ENCODE measurements around the gene PAX8.
"Not testable (repeated sequence)": the region's sequence is repeated elsewhere in the genome, so short reads cannot be mapped to it uniquely, and the experiment has no call there.

The PAX8 gene

DNA sequence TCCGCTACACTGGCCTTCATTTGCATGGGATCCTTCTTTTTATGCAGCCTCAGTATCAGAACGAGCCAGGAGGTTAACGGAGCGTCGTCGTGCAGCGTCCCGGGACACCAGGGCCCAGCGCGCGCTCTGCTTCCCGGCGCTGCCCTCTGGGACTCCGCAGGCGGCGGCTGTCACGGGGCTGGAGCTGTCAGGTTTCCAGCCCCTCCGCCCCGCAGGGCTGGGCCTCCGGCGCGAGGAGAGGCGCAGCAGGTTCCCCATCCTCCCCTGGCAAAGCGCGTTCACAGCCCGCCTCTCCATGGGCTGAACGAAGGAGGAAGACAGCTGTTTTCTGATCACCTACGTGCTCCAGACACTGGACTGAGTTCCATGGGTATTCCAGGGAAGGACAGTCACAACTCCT lies 12.5 kb upstream of the PAX8 start:
- no peak for DNase-seq (ENCODE audit: low read depth, low spot score)

DNA sequence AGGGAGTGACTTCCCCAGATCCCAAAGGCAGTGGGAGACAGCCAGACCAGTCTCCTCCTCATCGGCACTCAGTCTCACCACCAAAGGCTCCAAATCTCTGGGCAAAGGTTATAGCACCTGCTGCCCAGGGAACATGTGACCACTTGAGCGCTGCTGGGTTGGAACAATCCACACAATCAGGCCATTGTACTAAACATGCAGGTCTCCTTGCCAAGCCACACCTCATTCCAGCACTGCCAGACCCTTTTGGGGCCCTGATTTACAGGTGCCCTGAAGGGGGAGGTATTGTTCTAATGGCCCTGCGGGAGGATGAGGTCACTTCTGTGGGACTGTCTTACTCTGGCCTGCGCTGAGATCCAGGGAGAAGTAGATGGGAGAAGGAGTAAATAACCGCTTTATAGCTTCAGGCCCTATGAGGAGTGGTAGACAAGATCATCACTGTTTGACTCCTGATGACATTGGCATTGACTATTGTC lies 10.0 kb upstream of the PAX8 start:
- not testable (repeated sequence) for DNase-seq (ENCODE audit: low read depth, low spot score)

GRCh38 chr2:113288117-113288673 lies 9.5 kb upstream of the PAX8 start:
- DNase-seq (ENCODE audit: low read depth, low spot score): not testable (repeated sequence)

DNA sequence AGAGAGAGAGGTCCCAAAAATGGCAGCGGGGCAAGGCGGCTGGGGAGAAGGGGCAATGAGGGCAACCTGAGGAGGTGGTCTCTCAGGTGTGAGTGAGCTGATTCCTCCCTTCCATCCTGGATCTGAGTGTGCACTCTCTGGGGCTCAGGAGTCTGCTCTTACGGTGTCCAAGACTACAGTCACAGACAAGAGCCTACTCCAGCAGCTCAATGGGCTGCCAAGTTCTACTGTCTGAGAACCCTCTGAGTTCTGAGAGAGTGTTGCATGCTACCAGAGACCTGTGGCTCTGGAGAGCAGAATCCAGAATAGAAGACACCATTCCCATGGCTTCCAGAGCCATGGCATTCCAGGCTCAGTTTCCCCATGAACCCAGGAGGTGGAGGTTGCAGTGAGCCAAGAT lies 7.1 kb upstream of the PAX8 start:
- DNase-seq (ENCODE audit: low read depth, low spot score): no peak

- peak; percentile 26 for DNase-seq (ENCODE audit: low read depth, low spot score)
Measured at GRCh38 chr2:113284999-113285398, 6.3 kb upstream of the PAX8 start.

- DNase-seq (ENCODE audit: low read depth, low spot score): no peak
Measured at GRCh38 chr2:113284476-113284875, 5.8 kb upstream of the PAX8 start.

- DNase-seq (ENCODE audit: low read depth, low spot score): peak; percentile 66
Measured at GRCh38 chr2:113283704-113284284, 5.1 kb upstream of the PAX8 start.

- DNase-seq (ENCODE audit: low read depth, low spot score): no peak
Measured at GRCh38 chr2:113282747-113283533, 4.2 kb upstream of the PAX8 start.

GRCh38 chr2:113281910-113282746 lies 3.4 kb upstream of the PAX8 start:
- no peak for DNase-seq (ENCODE audit: low read depth, low spot score)

GRCh38 chr2:113278073-113278741 lies 514 bp downstream of the PAX8 start:
- no peak for DNase-seq (ENCODE audit: low read depth, low spot score)

DNA sequence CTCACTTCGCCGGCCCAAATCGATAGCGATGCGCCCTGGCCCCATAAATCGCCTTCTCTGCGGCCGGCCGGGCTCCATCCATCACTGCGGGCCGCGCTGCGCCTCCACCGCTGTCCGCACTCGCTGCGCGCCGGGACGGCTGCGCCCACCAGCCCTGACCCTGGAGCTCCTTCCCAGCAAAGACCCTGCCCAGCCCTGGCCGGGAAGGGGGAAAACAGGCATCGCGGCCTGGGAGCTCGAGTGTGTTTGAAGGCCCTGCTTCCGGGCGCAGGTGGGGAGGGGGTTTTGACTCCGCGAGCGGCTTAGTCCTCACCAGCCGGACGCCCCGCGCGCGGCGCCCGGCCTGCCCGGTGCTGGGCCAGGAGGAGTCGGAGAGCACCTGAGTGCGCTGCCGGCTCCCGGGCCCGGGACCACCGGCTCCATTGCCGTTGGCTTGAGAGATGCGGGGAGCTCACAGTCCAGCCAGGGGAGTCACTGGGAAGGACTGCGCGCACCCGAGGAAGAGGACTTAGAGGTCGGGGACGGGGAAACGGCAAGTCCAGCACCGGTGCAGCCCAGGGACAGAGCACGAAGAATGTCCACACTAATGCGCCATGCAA lies 1.1 kb downstream of the PAX8 start:
- no peak for DNase-seq (ENCODE audit: low read depth, low spot score)

DNA sequence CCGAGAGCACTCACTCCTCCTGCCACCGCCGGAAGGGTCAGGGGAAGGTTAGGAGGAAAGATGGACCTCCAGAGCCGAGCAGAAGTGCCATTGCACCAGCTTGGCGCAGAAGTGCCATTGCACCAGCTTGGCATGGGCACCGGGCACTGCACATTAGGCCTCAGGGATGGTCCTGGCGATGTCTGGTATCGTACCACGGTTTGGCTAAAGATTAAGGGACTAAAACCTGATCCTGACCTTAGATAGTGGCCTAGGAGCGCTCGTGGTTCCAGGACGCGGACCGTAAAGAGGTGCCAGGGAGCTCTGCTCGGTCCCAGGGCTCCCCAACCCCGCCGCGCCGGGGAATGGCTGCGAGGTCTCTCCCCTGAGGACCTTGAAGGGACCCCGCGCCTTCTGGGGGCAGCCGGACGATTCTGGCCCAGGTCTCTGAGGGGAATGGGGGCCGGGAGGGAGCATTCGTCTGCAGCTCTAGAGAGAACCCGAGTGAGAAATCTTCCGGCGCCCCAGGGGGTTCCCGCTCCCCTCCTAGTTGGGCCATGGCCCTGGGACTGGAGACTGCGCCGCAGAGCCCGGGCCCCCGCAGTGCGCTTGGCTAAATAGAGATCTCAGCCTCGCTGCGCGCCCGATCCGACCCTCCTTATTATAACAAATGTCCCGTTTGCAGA lies 1.8 kb downstream of the PAX8 start:
- no peak for DNase-seq (ENCODE audit: low read depth, low spot score)

- DNase-seq (ENCODE audit: low read depth, low spot score): no peak
Measured at GRCh38 chr2:113276216-113276760, 2.4 kb downstream of the PAX8 start.

GRCh38 chr2:113275556-113276215 lies 3.0 kb downstream of the PAX8 start:
- DNase-seq (ENCODE audit: low read depth, low spot score): no peak

DNA sequence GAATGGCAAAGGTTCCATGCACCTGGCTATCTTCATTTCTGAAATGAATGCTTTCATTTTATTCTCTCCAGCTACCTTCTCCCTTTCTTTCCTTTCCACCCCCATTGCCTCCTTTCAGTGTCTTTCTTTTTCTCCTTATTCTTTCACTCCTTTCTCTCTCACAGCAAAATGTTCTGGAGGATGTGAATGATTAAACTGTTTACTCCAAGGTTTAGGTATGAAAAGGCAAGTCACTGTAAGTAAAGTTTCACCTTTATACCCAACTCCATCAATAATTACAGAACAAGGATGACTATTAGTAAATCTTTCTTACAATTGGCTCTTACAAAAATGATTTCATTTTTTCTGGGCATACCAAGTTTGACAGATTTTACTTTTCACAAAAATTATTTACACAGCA lies 4.3 kb downstream of the PAX8 start:
- DNase-seq (ENCODE audit: low read depth, low spot score): no peak

- DNase-seq (ENCODE audit: low read depth, low spot score): no peak
Measured at GRCh38 chr2:113273981-113274380, 4.7 kb downstream of the PAX8 start.

DNA sequence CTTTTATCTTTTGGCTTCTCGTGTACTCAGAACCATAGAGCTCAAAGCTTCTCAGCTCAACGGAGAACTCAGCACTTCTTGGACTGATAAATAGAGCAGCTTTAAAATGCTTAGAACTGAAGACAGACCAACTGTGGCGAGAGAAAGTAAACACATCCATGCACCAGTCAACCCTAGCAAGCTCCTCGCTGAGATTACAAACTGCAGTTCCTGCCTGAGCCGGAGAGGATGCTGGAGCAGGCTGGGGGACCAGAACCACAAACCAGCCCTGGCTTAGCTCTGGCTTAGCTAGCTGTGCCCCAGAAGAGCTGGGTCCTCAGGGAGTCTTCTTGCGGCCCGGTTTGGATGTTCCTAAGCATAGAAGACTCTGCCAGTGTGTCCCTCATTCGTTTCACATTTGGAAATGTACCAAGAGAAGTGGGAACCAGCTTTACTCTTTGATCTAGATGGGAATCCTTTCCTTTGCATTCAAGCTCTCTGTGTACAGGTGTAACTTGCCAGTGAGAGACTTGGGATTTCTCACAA lies 5.6 kb downstream of the PAX8 start:
- peak; percentile 24 for DNase-seq (ENCODE audit: low read depth, low spot score)

GRCh38 chr2:113272477-113272876 lies 6.2 kb downstream of the PAX8 start:
- no peak for DNase-seq (ENCODE audit: low read depth, low spot score)

- no peak for DNase-seq (ENCODE audit: low read depth, low spot score)
Measured at GRCh38 chr2:113268621-113269360, 9.9 kb downstream of the PAX8 start.
